GM18502 (cell line): ENCODE measurements around the gene TRAF7.
A peak's percentile ranks its signal among the peaks of the same experiment; 100 is the strongest.

ENCODE experiments used
- ATAC-seq: cut with Tn5 transposase; IDR thresholded peaks from one replicate; pipeline ENCODE4 v1.9.1; 2021; ENCODE audit warnings: mild to moderate bottlenecking; ENCODE audit not compliant: unreplicated experiment, poor library complexity

Gene TRAF7

DNA sequence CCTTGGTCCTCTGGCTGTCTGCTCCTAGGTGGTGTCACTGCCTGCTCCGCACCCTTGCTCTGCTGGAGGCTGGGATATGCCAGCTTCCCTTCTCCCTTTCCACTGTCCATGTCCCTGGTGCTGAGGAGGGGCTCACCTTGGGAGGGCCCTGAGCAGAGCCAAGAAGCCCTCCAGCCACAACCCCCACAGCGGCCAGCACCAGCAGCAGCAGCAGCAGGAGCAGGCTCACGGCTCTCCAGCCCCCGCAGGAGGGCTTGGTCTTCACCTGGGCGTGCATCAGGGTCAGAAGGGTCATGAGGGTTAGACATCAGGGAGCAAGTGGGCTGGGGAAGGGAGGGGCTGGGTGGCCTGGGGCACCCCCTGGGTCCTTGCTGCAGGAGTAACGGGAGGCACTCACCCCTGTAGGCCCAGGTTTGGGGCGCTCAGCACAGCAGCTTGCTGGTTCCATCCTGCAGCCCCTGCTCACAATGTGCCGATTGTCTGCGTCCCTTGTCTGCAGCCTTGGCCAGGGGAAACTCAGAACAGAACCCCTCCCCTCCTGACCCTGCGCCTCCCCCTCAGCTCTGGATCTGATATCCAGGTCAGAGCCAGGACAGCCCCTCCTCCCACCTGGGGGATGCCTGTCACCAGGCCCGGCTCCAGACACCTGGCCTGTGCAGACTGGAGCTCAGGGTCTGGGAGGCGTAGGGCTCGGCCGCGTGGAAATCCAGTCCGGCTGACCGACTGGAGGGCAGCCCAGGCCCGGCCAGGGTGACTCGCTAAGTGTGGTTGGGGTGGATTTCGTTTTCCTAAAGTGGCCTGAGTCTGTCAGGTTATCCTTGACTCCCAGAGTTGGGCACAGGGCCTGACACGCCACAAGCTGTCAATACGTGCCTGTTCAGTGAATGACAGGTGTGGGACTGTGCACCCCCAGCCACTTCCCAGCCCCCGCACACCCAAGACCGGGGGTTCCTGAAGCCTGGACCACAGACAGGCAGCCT, 55.1 kb downstream of the TRAF7 start, which contains the start of gene BRICD5:
TSS of gene BRICD5 (minus strand) at position 478 of the 980 bp plus-strand sequence. CDS start at position 448, 30 bp downstream.
- ATAC-seq: no peak

DNA sequence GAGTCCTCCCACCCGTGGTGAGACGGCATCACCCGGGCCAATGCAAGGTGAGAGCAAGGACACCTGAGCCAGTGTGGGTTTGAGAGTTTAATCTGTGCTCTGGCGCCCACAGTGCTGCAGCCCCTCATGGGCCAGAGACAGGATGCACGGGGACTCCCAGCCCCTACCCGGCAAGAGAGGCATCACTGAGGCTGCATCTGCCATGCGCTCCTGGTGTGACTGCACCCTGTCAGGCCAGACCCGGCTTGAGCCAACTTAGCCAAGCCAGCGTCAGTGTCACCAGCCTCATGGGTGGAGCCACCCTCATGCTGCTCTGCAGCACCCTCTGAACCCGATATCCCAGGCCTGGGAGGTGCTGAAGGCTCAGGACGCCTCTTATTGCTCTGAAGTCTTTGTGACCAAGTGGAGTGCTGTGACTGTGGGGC, 56.4 kb downstream of the TRAF7 start:
- no peak for ATAC-seq

DNA sequence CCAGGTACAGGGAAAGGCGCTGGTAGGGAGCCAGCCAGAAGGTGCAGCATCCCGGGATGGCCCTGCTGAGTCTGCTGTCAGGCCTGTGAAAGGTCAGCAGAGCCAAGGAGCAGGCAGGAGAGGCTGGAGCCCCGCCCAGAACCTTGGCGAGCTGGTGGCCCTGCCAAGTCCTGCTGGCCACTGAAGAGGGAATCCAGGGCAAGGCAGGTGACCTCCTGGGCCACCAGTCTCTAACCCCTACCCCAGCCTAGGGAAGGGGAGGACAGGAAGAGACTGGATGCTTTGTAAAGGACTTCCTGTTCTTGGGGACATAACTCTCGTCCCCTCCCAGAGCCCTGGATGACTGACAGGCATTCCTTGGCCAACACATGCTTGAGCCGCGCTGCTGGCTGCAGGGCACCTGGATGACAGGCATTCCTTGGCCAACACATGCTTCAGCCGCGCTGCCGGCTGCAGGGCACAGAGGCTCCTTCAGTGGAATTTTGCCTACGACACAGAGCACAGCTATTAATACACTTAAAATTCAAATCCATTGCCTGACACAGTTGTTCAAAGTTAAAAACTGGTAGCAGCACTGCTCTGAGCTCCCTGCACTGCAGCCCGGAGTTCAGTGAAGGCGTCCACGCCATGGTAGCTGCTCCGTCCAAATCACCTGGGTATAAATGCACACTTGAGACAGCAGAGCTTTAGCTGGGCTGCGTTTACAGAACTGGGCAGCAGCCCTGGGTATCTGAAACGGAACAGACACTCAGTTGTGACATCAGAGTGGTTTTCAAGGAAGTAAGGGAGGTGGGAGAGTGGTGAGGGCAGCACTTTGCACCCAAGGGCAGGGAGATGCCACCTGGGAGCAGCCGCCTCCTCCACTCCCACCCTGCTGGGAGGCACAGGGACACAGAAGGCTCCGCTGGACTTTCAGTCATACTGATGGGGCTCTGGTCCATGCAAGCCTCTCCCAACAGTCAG, 57.1 kb downstream of the TRAF7 start:
- ATAC-seq: no peak

DNA sequence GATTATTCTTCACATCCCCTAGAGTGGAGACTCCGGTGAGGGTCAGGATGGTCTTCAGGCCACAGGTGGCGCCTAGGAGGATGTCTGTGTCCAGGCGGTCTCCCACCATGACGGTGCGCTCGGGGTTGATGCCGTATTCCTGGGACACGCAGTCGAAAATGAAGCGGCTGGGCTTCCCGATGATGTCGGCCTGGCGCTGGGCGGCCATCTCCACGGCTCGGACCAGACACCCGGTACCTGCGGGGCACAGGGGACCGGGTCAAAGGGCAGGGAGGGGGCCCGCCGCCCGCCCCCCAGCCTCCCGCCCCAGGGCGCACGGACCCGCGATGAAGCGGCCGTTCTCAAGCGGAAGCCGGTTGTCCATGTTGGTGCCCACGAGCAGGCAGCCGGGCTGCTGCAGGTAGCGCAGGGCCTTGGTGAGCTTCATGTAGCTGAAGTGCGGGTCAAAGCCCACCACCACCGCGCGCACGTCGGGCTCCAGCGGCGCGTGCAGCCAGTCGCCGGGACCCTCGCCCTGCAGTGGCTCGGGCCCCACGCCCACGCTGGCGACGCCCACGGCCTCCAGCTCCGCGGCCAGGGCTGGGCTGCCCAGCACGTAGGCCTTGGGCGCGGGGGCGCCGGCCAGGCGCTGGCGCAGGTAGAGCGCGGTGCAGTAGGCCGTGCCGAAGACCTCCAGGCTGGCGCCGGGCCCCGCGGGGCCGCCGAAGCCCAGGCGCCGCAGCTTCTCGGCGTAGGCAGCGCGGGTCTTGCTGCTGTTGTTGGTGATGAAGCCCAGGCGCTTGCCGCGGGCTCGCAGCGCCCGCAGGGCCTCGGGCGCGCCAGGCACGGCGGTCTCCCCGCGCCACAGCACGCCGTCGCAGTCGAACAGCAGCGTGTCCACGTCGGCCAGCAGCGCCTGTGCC, 58.5 kb downstream of the TRAF7 start:
- ATAC-seq: peak; percentile 19

DNA sequence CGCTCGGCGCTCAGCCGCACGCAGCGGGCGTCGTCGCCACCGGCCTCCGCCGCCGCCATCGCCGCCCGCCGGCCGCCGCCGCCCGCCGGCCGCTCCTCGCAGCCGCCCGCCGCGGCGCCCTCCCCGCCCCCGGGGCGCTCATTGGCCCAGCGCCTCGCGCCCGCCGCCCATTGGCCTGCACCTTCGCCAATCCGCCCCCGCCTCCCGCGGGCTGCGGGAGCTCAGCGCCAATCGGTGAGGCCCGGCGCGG, 59.1 kb downstream of the TRAF7 start, which contains the start of gene PGP:
TSS of gene PGP (minus strand) at position 122 of the 250 bp plus-strand sequence. CDS start at position 59, 63 bp downstream.
- peak; percentile 87 for ATAC-seq

DNA sequence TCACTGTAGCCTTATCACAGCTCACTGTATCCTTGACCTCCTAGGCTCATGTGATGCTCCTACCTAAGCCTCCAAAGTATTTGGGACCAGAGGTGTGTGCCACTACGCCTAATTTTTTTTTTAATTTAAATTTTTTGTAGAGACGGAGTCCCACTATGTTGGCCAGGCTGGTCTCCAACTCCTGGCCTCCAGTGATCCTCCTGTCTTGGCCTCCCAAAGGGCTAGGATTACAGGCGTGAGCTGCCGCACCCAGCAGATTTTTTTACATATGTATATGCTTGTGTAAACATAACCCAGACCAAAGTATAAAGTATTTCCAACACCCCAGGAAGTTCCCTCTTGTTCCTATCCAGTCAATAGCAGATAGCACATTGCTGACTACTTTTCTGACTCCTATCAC, 60.7 kb downstream of the TRAF7 start:
- ATAC-seq: no peak

DNA sequence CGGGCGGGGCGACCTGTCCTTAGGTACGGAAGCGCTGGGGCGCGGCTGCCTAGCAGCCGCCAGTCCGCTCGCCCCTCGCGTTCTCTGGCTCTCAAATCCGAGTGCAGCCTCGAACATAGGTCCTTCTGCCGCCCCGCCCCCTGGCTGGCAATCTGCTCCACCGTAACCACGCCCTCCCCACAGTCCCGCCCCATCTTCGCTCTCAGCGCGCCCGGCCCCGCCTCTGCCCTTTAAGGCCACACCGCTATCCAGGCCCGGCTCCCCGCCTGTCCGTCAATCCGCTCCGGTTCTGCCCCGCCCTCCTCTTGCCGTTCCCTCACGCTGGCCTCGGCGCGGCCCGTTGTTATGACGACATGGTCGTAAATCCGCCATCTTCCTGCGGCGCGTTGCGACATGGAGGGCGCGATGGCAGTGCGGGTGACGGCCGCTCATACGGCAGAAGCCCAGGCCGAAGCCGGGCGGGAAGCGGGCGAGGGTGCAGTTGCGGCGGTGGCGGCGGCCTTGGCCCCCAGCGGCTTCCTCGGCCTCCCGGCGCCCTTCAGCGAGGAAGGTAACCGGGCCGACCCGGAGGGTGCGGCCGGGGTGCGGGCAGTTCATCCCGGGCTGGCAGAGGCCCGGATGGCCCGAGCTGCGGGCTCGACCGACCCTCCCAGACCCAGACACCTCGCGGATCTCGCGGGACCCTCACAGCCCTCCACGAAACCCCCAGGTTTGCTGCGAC, 67.8 kb downstream of the TRAF7 start, which contains the start of gene E4F1:
TSS of gene E4F1 (plus strand) at position 371 of the 721 bp plus-strand sequence. CDS start at position 394, 23 bp downstream.
- ATAC-seq: peak; percentile 93

DNA sequence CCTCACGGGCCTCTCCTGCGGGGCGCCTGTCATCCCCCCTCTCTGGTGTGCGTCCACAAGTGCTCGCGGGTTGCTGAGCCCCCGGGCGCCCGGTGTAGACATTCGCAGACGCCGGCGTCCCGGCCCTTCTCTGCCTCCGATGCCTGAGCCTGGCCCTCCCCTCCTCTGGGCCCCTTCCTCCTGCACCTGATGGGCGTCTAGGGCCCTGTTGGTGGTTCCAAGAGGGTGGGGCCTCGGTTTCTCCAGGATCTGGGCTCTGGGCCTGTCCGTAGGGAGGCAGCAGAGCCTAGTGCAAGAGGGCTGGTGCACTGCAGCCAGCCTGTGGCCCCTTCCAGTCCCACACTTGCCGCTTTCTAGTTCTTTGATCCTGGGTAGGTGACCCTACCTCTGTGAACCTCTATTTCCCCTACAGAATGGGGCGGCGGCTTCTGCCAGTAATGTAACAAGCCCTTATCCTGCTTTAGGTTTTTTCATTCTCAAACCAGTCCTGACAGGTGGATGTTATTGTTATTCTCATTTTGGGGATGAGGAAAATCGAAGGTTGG, 68.4 kb downstream of the TRAF7 start:
- peak; percentile 14 for ATAC-seq

DNA sequence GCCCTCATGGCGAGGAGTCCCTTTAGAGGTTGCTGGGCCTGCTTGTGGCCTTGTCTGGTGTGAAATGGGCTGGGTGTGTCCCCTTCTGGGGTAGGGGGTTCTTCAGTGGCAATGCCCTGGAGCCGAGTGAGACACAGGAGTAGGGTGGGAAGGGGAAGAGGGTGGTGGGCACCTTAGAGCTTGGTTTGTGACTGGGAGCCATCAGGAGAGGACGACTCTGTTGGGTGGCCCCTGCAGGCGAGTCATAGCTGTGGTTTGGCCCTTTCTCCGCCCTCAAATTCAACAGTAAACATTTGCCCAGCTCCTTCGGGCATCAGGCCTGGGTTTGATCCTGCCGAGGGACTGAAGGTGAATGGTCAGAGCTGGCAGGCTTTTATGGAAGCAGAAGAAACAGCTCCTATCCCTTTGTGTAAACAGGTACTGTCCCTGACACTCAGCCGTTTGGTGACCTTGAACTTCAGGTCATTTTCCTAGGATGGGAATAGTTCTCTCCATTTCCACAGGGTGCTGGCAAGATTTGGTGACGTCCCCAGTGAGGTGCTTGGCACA, 70.7 kb downstream of the TRAF7 start:
- no peak for ATAC-seq

DNA sequence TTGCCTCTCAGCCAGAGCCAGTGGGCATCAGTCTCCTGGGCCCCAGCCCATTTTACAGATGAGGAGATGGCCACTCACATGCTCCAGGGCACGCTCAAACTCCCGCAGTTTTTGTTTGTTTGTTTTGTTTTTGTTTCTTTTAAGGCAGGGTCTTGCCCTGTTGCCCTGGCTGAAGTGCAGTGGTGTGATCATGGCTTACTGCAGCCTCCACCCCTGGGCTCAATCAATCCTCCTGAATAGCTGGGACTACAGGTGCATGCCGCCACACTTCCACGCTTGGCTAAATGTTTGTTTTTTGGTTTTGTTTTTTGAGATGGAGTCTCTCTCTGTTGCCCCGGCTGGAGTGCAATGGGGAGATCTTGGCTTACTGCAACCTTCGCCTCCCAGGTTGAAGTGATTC, 71.3 kb downstream of the TRAF7 start:
- ATAC-seq: no peak
